ENCODE measurements around the gene AJUBA.

The AJUBA gene

GRCh38 chr14:22981090-22981875, 1.1 kb downstream of the AJUBA start:
- no peaks in the 10 kb centered on the region for H3K27me3 ChIP-seq (ENCODE audit: control insufficient read depth in 5 of 5, insufficient read depth in 4 of 5, low read length in 5 of 5)
- H3K9ac ChIP-seq (ENCODE audit: low read length in 5 of 5) = peak overlapping the region in 2 of 5 donors; percentile 53 to 76
- peak overlapping the region; percentile 54 for H3K27ac ChIP-seq (ENCODE audit: low read depth, low read length)
- peak overlapping the region; percentile 73 to 93 (median 90) for H3K4me3 ChIP-seq (ENCODE audit: low read depth in 1 of 5, low read length in 5 of 5)
- H3K9me3 ChIP-seq (ENCODE audit: control insufficient read depth in 5 of 5, low read length in 5 of 5) = no peaks in the 10 kb centered on the region
- H3K4me1 ChIP-seq (ENCODE audit: control insufficient read depth in 5 of 5, insufficient read depth in 5 of 5, low read length in 5 of 5) = peaks cover 7 to 66% (median 54%) of the 10 kb centered on the region in 5 donors
- H3K36me3 ChIP-seq (ENCODE audit: control insufficient read depth in 5 of 5, insufficient read depth in 5 of 5, low read length in 5 of 5) = no peaks in the 10 kb centered on the region

- H3K9me3 ChIP-seq (ENCODE audit: control insufficient read depth in 5 of 5, low read length in 5 of 5) = no peaks in the 10 kb centered on the region
- no peaks in the 10 kb centered on the region for H3K27me3 ChIP-seq (ENCODE audit: control insufficient read depth in 5 of 5, insufficient read depth in 4 of 5, low read length in 5 of 5)
- H3K27ac ChIP-seq (ENCODE audit: low read depth, low read length) = peak overlapping the region; percentile 79
- H3K36me3 ChIP-seq (ENCODE audit: control insufficient read depth in 5 of 5, insufficient read depth in 5 of 5, low read length in 5 of 5) = no peaks in the 10 kb centered on the region
- peak overlapping the region in 2 of 5 donors; percentile 40 to 76 for H3K9ac ChIP-seq (ENCODE audit: low read length in 5 of 5)
- H3K4me3 ChIP-seq (ENCODE audit: low read depth in 1 of 5, low read length in 5 of 5) = peak overlapping the region in 4 of 5 donors; percentile 73 to 93 (median 90)
- peaks cover 7 to 66% (median 54%) of the 10 kb centered on the region in 5 donors for H3K4me1 ChIP-seq (ENCODE audit: control insufficient read depth in 5 of 5, insufficient read depth in 5 of 5, low read length in 5 of 5)
Measured at GRCh38 chr14:22980672-22981089, 1.7 kb downstream of the AJUBA start.

- peak overlapping the region in 2 of 5 donors; percentile 20 to 63 for H3K9ac ChIP-seq (ENCODE audit: low read length in 5 of 5)
- peak overlapping the region; percentile 79 for H3K27ac ChIP-seq (ENCODE audit: low read depth, low read length)
- no peaks in the 10 kb centered on the region for H3K27me3 ChIP-seq (ENCODE audit: control insufficient read depth in 5 of 5, insufficient read depth in 4 of 5, low read length in 5 of 5)
- no peaks in the 10 kb centered on the region for H3K36me3 ChIP-seq (ENCODE audit: control insufficient read depth in 5 of 5, insufficient read depth in 5 of 5, low read length in 5 of 5)
- H3K4me3 ChIP-seq (ENCODE audit: low read depth in 1 of 5, low read length in 5 of 5) = peak overlapping the region in 3 of 5 donors; percentile 40 to 90 (median 45)
- H3K9me3 ChIP-seq (ENCODE audit: control insufficient read depth in 5 of 5, low read length in 5 of 5) = no peaks in the 10 kb centered on the region
- peaks cover 7 to 66% (median 54%) of the 10 kb centered on the region in 5 donors for H3K4me1 ChIP-seq (ENCODE audit: control insufficient read depth in 5 of 5, insufficient read depth in 5 of 5, low read length in 5 of 5)
Measured at GRCh38 chr14:22979748-22980392, 2.5 kb downstream of the AJUBA start.

GRCh38 chr14:22978981-22979671, 3.2 kb downstream of the AJUBA start:
- Histone ChIP-seq H3K9me3 (ENCODE audit: control insufficient read depth in 5 of 5, low read length in 5 of 5) (no peaks in the 10 kb centered on the region), H3K27me3 (ENCODE audit: control insufficient read depth in 5 of 5, insufficient read depth in 4 of 5, low read length in 5 of 5) (no peaks in the 10 kb centered on the region), H3K4me3 (ENCODE audit: low read depth in 1 of 5, low read length in 5 of 5) (no peak overlapping the region), H3K36me3 (ENCODE audit: control insufficient read depth in 5 of 5, insufficient read depth in 5 of 5, low read length in 5 of 5) (no peaks in the 10 kb centered on the region), H3K9ac (ENCODE audit: low read length in 5 of 5) (no peak overlapping the region), H3K27ac (ENCODE audit: low read depth, low read length) (peak overlapping the region; percentile 79), H3K4me1 (ENCODE audit: control insufficient read depth in 5 of 5, insufficient read depth in 5 of 5, low read length in 5 of 5) (peaks cover 7 to 66% (median 57%) of the 10 kb centered on the region in 5 donors)

- Histone ChIP-seq H3K9ac (ENCODE audit: low read length in 5 of 5) (peak overlapping the region in 2 of 5 donors; percentile 35 to 37), H3K4me1 (ENCODE audit: control insufficient read depth in 5 of 5, insufficient read depth in 5 of 5, low read length in 5 of 5) (peaks cover 7 to 65% (median 59%) of the 10 kb centered on the region in 5 donors)
Measured at GRCh38 chr14:22978487-22978837, 3.9 kb downstream of the AJUBA start.

GRCh38 chr14:22977684-22978486, 4.5 kb downstream of the AJUBA start:
- Histone ChIP-seq H3K9ac (ENCODE audit: low read length in 5 of 5) (peak overlapping the region in 2 of 5 donors; percentile 37 to 59), H3K4me1 (ENCODE audit: control insufficient read depth in 5 of 5, insufficient read depth in 5 of 5, low read length in 5 of 5) (peaks cover 7 to 59% (median 55%) of the 10 kb centered on the region in 5 donors), H3K36me3 (ENCODE audit: control insufficient read depth in 5 of 5, insufficient read depth in 5 of 5, low read length in 5 of 5) (peaks cover 0 to 2% (median 0%) of the 10 kb centered on the region in 5 donors), H3K27me3 (ENCODE audit: control insufficient read depth in 5 of 5, insufficient read depth in 4 of 5, low read length in 5 of 5) (no peaks in the 10 kb centered on the region), H3K27ac (ENCODE audit: low read depth, low read length) (peak overlapping the region; percentile 79), H3K4me3 (ENCODE audit: low read depth in 1 of 5, low read length in 5 of 5) (peak overlapping the region in 1 of 5 donors; percentile 2), H3K9me3 (ENCODE audit: control insufficient read depth in 5 of 5, low read length in 5 of 5) (no peaks in the 10 kb centered on the region)

More at GRCh38 chr14:22978487-22978837, 3.9 kb downstream of the AJUBA start:
- Histone ChIP-seq H3K27ac (ENCODE audit: low read depth, low read length) (peak overlapping the region; percentile 79), H3K9me3 (ENCODE audit: control insufficient read depth in 5 of 5, low read length in 5 of 5) (no peaks in the 10 kb centered on the region), H3K36me3 (ENCODE audit: control insufficient read depth in 5 of 5, insufficient read depth in 5 of 5, low read length in 5 of 5) (no peaks in the 10 kb centered on the region), H3K4me3 (ENCODE audit: low read depth in 1 of 5, low read length in 5 of 5) (no peak overlapping the region), H3K27me3 (ENCODE audit: control insufficient read depth in 5 of 5, insufficient read depth in 4 of 5, low read length in 5 of 5) (no peaks in the 10 kb centered on the region)

GRCh38 chr14:22977434-22977683, 5.0 kb downstream of the AJUBA start:
- Histone ChIP-seq H3K27ac (ENCODE audit: low read depth, low read length) (peak overlapping the region; percentile 47), H3K4me1 (ENCODE audit: control insufficient read depth in 5 of 5, insufficient read depth in 5 of 5, low read length in 5 of 5) (peaks cover 7 to 56% (median 51%) of the 10 kb centered on the region in 5 donors), H3K9me3 (ENCODE audit: control insufficient read depth in 5 of 5, low read length in 5 of 5) (no peaks in the 10 kb centered on the region), H3K4me3 (ENCODE audit: low read depth in 1 of 5, low read length in 5 of 5) (no peak overlapping the region), H3K36me3 (ENCODE audit: control insufficient read depth in 5 of 5, insufficient read depth in 5 of 5, low read length in 5 of 5) (peaks cover 0 to 2% (median 0%) of the 10 kb centered on the region in 5 donors), H3K27me3 (ENCODE audit: control insufficient read depth in 5 of 5, insufficient read depth in 4 of 5, low read length in 5 of 5) (no peaks in the 10 kb centered on the region), H3K9ac (ENCODE audit: low read length in 5 of 5) (peak overlapping the region in 4 of 5 donors; percentile 3 to 64 (median 32))

- no peak overlapping the region for H3K4me3 ChIP-seq (ENCODE audit: low read depth in 1 of 5, low read length in 5 of 5)
- H3K36me3 ChIP-seq (ENCODE audit: control insufficient read depth in 5 of 5, insufficient read depth in 5 of 5, low read length in 5 of 5) = peaks cover 0 to 2% (median 0%) of the 10 kb centered on the region in 5 donors
- peaks cover 7 to 50% (median 46%) of the 10 kb centered on the region in 5 donors for H3K4me1 ChIP-seq (ENCODE audit: control insufficient read depth in 5 of 5, insufficient read depth in 5 of 5, low read length in 5 of 5)
- H3K27me3 ChIP-seq (ENCODE audit: control insufficient read depth in 5 of 5, insufficient read depth in 4 of 5, low read length in 5 of 5) = no peaks in the 10 kb centered on the region
- H3K9me3 ChIP-seq (ENCODE audit: control insufficient read depth in 5 of 5, low read length in 5 of 5) = no peaks in the 10 kb centered on the region
- H3K27ac ChIP-seq (ENCODE audit: low read depth, low read length) = peak overlapping the region; percentile 47
- H3K9ac ChIP-seq (ENCODE audit: low read length in 5 of 5) = peak overlapping the region in 4 of 5 donors; percentile 3 to 64 (median 38)
Measured at GRCh38 chr14:22976620-22977433, 5.5 kb downstream of the AJUBA start.

All from subcutaneous abdominal adipose tissue (tissue), 5 donors.